Ovary (tissue), 3 donors: ENCODE results near the gene ATF1.

Experiments used
- CTCF ChIP-seq, 3 donors: fragments of 450-650 bp in 2 of 3; fragments of 200-600 bp in 1 of 3; IDR thresholded peaks; one replicate each; pipeline versions ENCODE4 v1.5.1 to v1.8.0; 2016 to 2022; ENCODE audit warnings: antibody characterized with exemption in 3 of 3, mild to moderate bottlenecking in 1 of 3
- POLR2A ChIP-seq: fragments of 450-650 bp; IDR thresholded peaks from one replicate; pipeline ENCODE4 v1.6.1; 2017; ENCODE audit warnings: antibody characterized with exemption, mild to moderate bottlenecking, moderate library complexity
- donor health status: DM: no; HTN: no; CAD: no.

DNA sequence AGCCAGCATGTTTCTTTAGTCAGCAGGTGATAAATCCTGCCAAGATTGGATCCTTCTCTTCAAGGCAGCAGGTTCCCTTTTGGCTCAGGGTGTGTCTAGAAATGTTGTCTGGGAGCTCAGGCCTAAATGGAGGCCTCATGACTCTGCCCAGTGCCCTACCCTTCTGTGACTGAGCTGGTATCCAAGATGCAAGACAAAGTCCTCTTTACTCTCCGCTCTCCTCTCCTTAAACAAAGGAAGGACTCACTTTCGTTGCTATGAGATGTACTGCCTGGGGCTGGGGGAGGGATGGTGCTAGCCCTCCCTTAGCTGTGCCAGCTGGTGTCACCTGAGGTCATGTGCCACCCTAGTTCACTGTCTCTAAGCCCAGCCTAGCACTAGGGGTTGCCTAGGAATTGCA is 65.0 kb downstream of the ATF1 start:
- TF ChIP-seq CTCF (IDR thresholded peaks at IDR 0.05) (no peak), POLR2A (no peak)
